HCT116 (cell line): Measurements from ENCODE around the gene VTI1B. TPM values are rescaled to one million over a fixed set of nuclear protein-coding genes. Genes with fewer than 3 reads are reported as not detected.
"Not testable (repeated sequence)": the region's sequence is repeated elsewhere in the genome, so short reads cannot be mapped to it uniquely, and the experiment has no call there.

Source experiments
- ATAC-seq: fragments of 200-7000 bp; cut with Tn5 transposase; 2 replicates; pipeline ENCODE4 v1.9.1; 2020; ENCODE audit warnings: mild to moderate bottlenecking, moderate library complexity
- BruUV-seq: library from RNA; stranded (reverse); fragments of 400-500 nt; replicated peaks from 2 replicates; lab custom pipeline; 2021; lab: Mats Ljungman, UMichigan
- CTCF ChIA-PET: fragments of 300-600 bp; sonication (Branson Sonifier 250); formaldehyde crosslinking; loops from one replicate; lab custom pipeline; 2021; ENCODE audit warnings: antibody characterized with exemption; lab: Charles Lee
- POLR2A ChIA-PET: fragments of 300-600, 350-600 bp; sonication (Branson Sonifier 250); formaldehyde crosslinking; loops from one replicate; lab custom pipeline; 2021; ENCODE audit warnings: antibody characterized with exemption; lab: Charles Lee
- RAD21 ChIA-PET, 2 experiments: fragments of 300-600 bp; sonication (Branson Sonifier 250); formaldehyde crosslinking; loops; one replicate each; lab custom pipeline; 2023; ENCODE audit warnings: low total read pairs in 2 of 2; ENCODE audit not compliant: uncharacterized antibody in 2 of 2, unreplicated experiment in 2 of 2, low non-redundant PET in 1 of 2; lab: Charles Lee
- DNase-seq: peaks from one replicate; pipeline ENCODE4 v3.0.0-alpha.2; 2010; ENCODE audit warnings: low read depth, low spot score
- H2AFZ ChIP-seq: fragments of 200-600 bp; shearing (Covaris generic), sonication (generic); 2 replicates; pipeline ENCODE4 v1.6.1; 2017; ENCODE audit warnings: low read depth, mixed run types, mixed read lengths, antibody characterized with exemption, low read length; ENCODE audit not compliant: poor library complexity, severe bottlenecking
- H3K27ac ChIP-seq: 2 replicates; pipeline ENCODE4 v1.5.1; 2012; ENCODE audit warnings: low read depth, low read length
- H3K27me3 ChIP-seq: fragments of 200-600 bp; sonication (generic); 2 replicates; pipeline ENCODE4 v1.6.1; 2016; ENCODE audit warnings: mixed run types, low read length, mixed read lengths; ENCODE audit not compliant: insufficient read depth
- H3K36me3 ChIP-seq, 2 experiments: fragments of 200-500 bp in 1 of 2; fragments of 200-600 bp in 1 of 2; sonication (Bioruptor generic) in 1 of 2; sonication (generic) in 1 of 2; 2 replicates each; pipeline versions ENCODE4 v1.5.1 to v1.6.1; 2014 to 2016; ENCODE audit warnings: low read length in 2 of 2, inconsistent platforms in 1 of 2, mixed read lengths in 1 of 2, mixed run types in 1 of 2; ENCODE audit not compliant: insufficient read depth in 2 of 2, control insufficient read depth in 1 of 2
- H3K4me1 ChIP-seq, 2 experiments: fragments of 200-600 bp in 1 of 2; sonication (generic) in 1 of 2; 2 replicates each; pipeline versions ENCODE4 v1.5.1 to v1.6.1; 2012 to 2017; ENCODE audit warnings: low read length in 2 of 2, inconsistent platforms in 1 of 2, mild to moderate bottlenecking in 1 of 2, mixed read lengths in 1 of 2, mixed run types in 1 of 2, moderate library complexity in 1 of 2; ENCODE audit not compliant: insufficient read depth in 2 of 2, control insufficient read depth in 1 of 2
- H3K4me2 ChIP-seq: fragments of 200-600 bp; sonication (generic); 2 replicates; pipeline ENCODE4 v1.6.1; 2017; ENCODE audit warnings: mixed run types, low read length, mixed read lengths
- H3K4me3 ChIP-seq, 2 experiments: fragments of 200-600 bp in 1 of 2; sonication (generic) in 1 of 2; replicated peaks in 1 of 2; 2 replicates each; pipeline ENCODE4 v1.5.1; 2011 to 2016; ENCODE audit warnings: low read length in 2 of 2, control low read depth in 1 of 2, low read depth in 1 of 2, mild to moderate bottlenecking in 1 of 2, mixed read lengths in 1 of 2, mixed run types in 1 of 2
- H3K79me2 ChIP-seq: fragments of 200-600 bp; sonication (generic); 2 replicates; pipeline ENCODE4 v1.6.1; 2017; ENCODE audit warnings: mild to moderate bottlenecking, mixed run types, low read length, moderate library complexity, mixed read lengths; ENCODE audit not compliant: insufficient read depth
- H3K9ac ChIP-seq: fragments of 200-600 bp; sonication (generic); 2 replicates; pipeline ENCODE4 v1.6.1; 2016; ENCODE audit warnings: low read length, mixed read lengths
- H3K9me2 ChIP-seq: fragments of 200-600 bp; sonication (generic), shearing (Covaris generic); 2 replicates; pipeline ENCODE4 v1.6.1; 2017; ENCODE audit warnings: mixed run types, mild to moderate bottlenecking, moderate library complexity; ENCODE audit not compliant: insufficient read depth
- H3K9me3 ChIP-seq, 2 experiments: fragments of 200-500 bp in 1 of 2; fragments of 200-600 bp in 1 of 2; sonication (Bioruptor generic) in 1 of 2; sonication (generic) in 1 of 2; 2 replicates each; pipeline ENCODE4 v1.6.1; 2014 to 2017; ENCODE audit warnings: low read length in 2 of 2, mixed read lengths in 2 of 2, inconsistent platforms in 1 of 2, low read depth in 1 of 2, mild to moderate bottlenecking in 1 of 2, mixed run types in 1 of 2, moderate library complexity in 1 of 2; ENCODE audit not compliant: control insufficient read depth in 1 of 2, insufficient read depth in 1 of 2
- H4K20me1 ChIP-seq: fragments of 200-600 bp; sonication (generic), shearing (Covaris generic); 2 replicates; pipeline ENCODE4 v1.6.1; 2017; ENCODE audit warnings: mixed run types, mild to moderate bottlenecking, moderate library complexity; ENCODE audit not compliant: insufficient read depth
- ATF3 ChIP-seq: IDR thresholded peaks from 2 replicates; pipeline ENCODE4 v1.6.1; 2012
- CBX3 ChIP-seq: IDR thresholded peaks from 2 replicates; pipeline ENCODE4 v1.6.1; 2012; ENCODE audit warnings: low read depth
- CEBPB ChIP-seq: IDR thresholded peaks from 2 replicates; pipeline ENCODE4 v1.6.1; 2012; ENCODE audit warnings: low read depth
- JUND ChIP-seq: IDR thresholded peaks from 2 replicates; pipeline ENCODE4 v1.6.1; 2012
- MAX ChIP-seq: IDR thresholded peaks from 2 replicates; pipeline ENCODE4 v1.6.1; 2012
- POLR2A ChIP-seq: IDR thresholded peaks from 2 replicates; pipeline ENCODE4 v1.7.0; 2011; ENCODE audit warnings: borderline replicate concordance; ENCODE audit not compliant: insufficient read depth, insufficient read length; ENCODE audit errors: extremely low read depth
- POLR2AphosphoS5 ChIP-seq: IDR thresholded peaks from 2 replicates; pipeline ENCODE4 v1.6.1; 2011; ENCODE audit warnings: mild to moderate bottlenecking, low read depth, low read length, moderate library complexity
- RAD21 ChIP-seq: IDR thresholded peaks from 2 replicates; pipeline ENCODE4 v1.6.1; 2012; ENCODE audit warnings: low read depth, mild to moderate bottlenecking
- SIN3A ChIP-seq: IDR thresholded peaks from 2 replicates; pipeline ENCODE4 v1.6.1; 2012; ENCODE audit warnings: low read depth
- SP1 ChIP-seq: IDR thresholded peaks from 2 replicates; pipeline ENCODE4 v1.6.1; 2012; ENCODE audit warnings: low read depth
- SRF ChIP-seq: IDR thresholded peaks from 2 replicates; pipeline ENCODE4 v1.6.1; 2012; ENCODE audit warnings: low read depth
- YY1 ChIP-seq: IDR thresholded peaks from 2 replicates; pipeline ENCODE4 v1.6.1; 2011; ENCODE audit warnings: low read length, low read depth, moderate library complexity, mild to moderate bottlenecking; ENCODE audit not compliant: insufficient replicate concordance; ENCODE audit errors: extremely low read depth
- intact Hi-C: fragments of 100-400 bp; cut with micrococcal nuclease; formaldehyde crosslinking; loops from 2 replicates; pipeline ENCODE4 v1.10.0; 2022
- total RNA-seq: library from RNA; stranded (reverse); gene quantifications from one replicate; pipeline ENCODE4 v1.2.1, GENCODE V29; 2021; ENCODE audit not compliant: unreplicated experiment
- TF ChIP-seq, protein P1 (sequence below), 3 experiments: fragments of 200-600 bp in 1 of 3; sonication (generic) in 1 of 3; IDR thresholded peaks in 2 of 3; conservative IDR thresholded peaks in 1 of 3; 2 replicates each; pipeline ENCODE4 v1.5.1; 2012 to 2017; ENCODE audit warnings: low read depth in 2 of 3, low read length in 2 of 3, antibody characterized with exemption in 1 of 3, borderline replicate concordance in 1 of 3, control low read depth in 1 of 3, mild to moderate bottlenecking in 1 of 3, mixed read lengths in 1 of 3, mixed run types in 1 of 3, moderate library complexity in 1 of 3; ENCODE audit not compliant: insufficient read depth in 1 of 3

Gene VTI1B
- total RNA-seq, 1 experiment from 2014 or later = 86.3 TPM

- DNase-seq (no peak), ATAC-seq (no peak)
- intact Hi-C loops = no loop called here
- Histone ChIP-seq H3K27ac (no peak overlapping the region), H3K4me1 (no peaks in the 10 kb centered on the region), H3K4me2 (no peak overlapping the region), H3K4me3 (no peak overlapping the region), H4K20me1 (no peaks in the 10 kb centered on the region), H3K79me2 (no peaks in the 10 kb centered on the region), H3K9me3 (no peaks in the 10 kb centered on the region), H3K27me3 (peaks cover 6% of the 10 kb centered on the region; the same call in 1 of the 2 replicates), H3K9me2 (no peaks in the 10 kb centered on the region), H3K9ac (no peak overlapping the region), H3K36me3 (no peaks in the 10 kb centered on the region), H2AFZ (no peak overlapping the region)
- BruUV-seq = no TSS peak
- no peak for TF ChIP-seq SP1
- no peak for TF ChIP-seq JUND
- TF ChIP-seq, protein P1, sequence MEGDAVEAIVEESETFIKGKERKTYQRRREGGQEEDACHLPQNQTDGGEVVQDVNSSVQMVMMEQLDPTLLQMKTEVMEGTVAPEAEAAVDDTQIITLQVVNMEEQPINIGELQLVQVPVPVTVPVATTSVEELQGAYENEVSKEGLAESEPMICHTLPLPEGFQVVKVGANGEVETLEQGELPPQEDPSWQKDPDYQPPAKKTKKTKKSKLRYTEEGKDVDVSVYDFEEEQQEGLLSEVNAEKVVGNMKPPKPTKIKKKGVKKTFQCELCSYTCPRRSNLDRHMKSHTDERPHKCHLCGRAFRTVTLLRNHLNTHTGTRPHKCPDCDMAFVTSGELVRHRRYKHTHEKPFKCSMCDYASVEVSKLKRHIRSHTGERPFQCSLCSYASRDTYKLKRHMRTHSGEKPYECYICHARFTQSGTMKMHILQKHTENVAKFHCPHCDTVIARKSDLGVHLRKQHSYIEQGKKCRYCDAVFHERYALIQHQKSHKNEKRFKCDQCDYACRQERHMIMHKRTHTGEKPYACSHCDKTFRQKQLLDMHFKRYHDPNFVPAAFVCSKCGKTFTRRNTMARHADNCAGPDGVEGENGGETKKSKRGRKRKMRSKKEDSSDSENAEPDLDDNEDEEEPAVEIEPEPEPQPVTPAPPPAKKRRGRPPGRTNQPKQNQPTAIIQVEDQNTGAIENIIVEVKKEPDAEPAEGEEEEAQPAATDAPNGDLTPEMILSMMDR (IDR thresholded peaks at IDR 0.05 in 2 of 3, conservative IDR thresholded peaks at IDR 0.05 in 1 of 3; ENCODE audit: borderline replicate concordance in 1 of 3, insufficient read depth in 1 of 3, low read depth in 2 of 3, low read length in 2 of 3) = no peak
- TF ChIP-seq SIN3A = no peak
- TF ChIP-seq CEBPB = no peak
- no peak for TF ChIP-seq ATF3
- no peak for TF ChIP-seq POLR2AphosphoS5
- no peak for TF ChIP-seq CBX3
- no peak for TF ChIP-seq SRF
- no peak for TF ChIP-seq RAD21
- no peak for TF ChIP-seq YY1
- TF ChIP-seq POLR2A = no peak
- no peak for TF ChIP-seq MAX
- RAD21 ChIA-PET = no interaction called here
- CTCF ChIA-PET = no interaction called here
- POLR2A ChIA-PET = no interaction called here
Measured at GRCh38 chr14:67719866-67720265, 45.4 kb upstream of the VTI1B start.

GRCh38 chr14:67719385-67719784, 45.0 kb upstream of the VTI1B start:
- H3K9me2 ChIP-seq, H2AFZ ChIP-seq, H3K4me3 ChIP-seq, DNase-seq, CTCF ChIA-PET, H3K4me2 ChIP-seq, ATAC-seq, H3K9ac ChIP-seq, H3K27ac ChIP-seq, RAD21 ChIA-PET, H3K9me3 ChIP-seq, H3K27me3 ChIP-seq, BruUV-seq, POLR2A ChIA-PET, H4K20me1 ChIP-seq, H3K4me1 ChIP-seq, H3K79me2 ChIP-seq, H3K36me3 ChIP-seq, intact Hi-C loops: not testable (repeated sequence)
